Neural progenitor cell (in vitro differentiated cells): ENCODE results near the gene CPB2.

Experiments
- EZH2 ChIP-seq: fragments of 200-600 bp; sonication (generic); IDR thresholded peaks from 2 replicates; pipeline ENCODE4 v1.6.1; 2017; ENCODE audit warnings: antibody characterized with exemption, mild to moderate bottlenecking, moderate library complexity
- TF ChIP-seq, protein P1 (sequence below): fragments of 200-600 bp; sonication (generic); IDR thresholded peaks from 2 replicates; pipeline ENCODE4 v1.5.1; 2017; ENCODE audit warnings: antibody characterized with exemption, mild to moderate bottlenecking

DNA sequence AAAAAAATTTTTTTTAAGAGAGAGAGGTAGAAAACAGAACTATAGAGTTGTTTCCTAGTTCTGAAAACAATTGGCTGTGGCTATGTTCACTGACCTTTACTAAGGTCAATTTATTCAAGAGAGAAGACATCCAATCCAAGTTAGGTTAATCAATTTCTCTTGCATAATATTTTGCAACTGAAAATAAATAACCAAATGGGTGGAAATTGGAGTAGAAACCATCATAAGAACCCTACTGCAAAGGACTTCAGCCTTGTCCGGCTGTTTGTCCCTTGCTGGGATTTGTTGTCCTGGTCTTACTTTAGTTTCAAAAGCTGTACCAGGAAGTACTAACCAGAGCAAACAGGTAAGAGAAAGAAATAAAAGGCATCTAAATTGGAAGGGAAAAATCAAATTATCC, 29.0 kb downstream of the CPB2 start:
- TF ChIP-seq, protein P1, sequence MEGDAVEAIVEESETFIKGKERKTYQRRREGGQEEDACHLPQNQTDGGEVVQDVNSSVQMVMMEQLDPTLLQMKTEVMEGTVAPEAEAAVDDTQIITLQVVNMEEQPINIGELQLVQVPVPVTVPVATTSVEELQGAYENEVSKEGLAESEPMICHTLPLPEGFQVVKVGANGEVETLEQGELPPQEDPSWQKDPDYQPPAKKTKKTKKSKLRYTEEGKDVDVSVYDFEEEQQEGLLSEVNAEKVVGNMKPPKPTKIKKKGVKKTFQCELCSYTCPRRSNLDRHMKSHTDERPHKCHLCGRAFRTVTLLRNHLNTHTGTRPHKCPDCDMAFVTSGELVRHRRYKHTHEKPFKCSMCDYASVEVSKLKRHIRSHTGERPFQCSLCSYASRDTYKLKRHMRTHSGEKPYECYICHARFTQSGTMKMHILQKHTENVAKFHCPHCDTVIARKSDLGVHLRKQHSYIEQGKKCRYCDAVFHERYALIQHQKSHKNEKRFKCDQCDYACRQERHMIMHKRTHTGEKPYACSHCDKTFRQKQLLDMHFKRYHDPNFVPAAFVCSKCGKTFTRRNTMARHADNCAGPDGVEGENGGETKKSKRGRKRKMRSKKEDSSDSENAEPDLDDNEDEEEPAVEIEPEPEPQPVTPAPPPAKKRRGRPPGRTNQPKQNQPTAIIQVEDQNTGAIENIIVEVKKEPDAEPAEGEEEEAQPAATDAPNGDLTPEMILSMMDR, result no peak
- no peak for TF ChIP-seq EZH2
